CD8-positive, alpha-beta memory T cell (primary cell): ENCODE results near the gene CEACAM18. TPM values are rescaled to one million over a fixed set of nuclear protein-coding genes. Genes with fewer than 3 reads are reported as not detected.
A peak's percentile ranks its signal among the peaks of the same experiment; 100 is the strongest.

Source experiments
- CTCF ChIA-PET: fragments of 350-600 bp; sonication (Branson Sonifier 250); formaldehyde crosslinking; loops from one replicate; lab custom pipeline; 2021; ENCODE audit warnings: antibody characterized with exemption; lab: Charles Lee
- POLR2A ChIA-PET: fragments of 350-600 bp; sonication (Branson Sonifier 250); formaldehyde crosslinking; loops from one replicate; lab custom pipeline; 2021; ENCODE audit warnings: antibody characterized with exemption; lab: Charles Lee
- DNase-seq, 5 donors: peaks; one replicate each; pipeline versions ENCODE4 v3.0.0 to v3.0.0-alpha.2; 2020 to 2022; ENCODE audit warnings: mixed read lengths in 1 of 5
- H3K27ac ChIP-seq: one replicate; pipeline ENCODE4 v1.7.0; 2013; ENCODE audit warnings: low read depth, mild to moderate bottlenecking, low read length, moderate library complexity
- H3K27me3 ChIP-seq: 2 replicates; pipeline ENCODE4 v1.7.0; 2013; ENCODE audit warnings: low read length, mild to moderate bottlenecking; ENCODE audit not compliant: insufficient read depth, poor library complexity, severe bottlenecking
- H3K36me3 ChIP-seq: 2 replicates; pipeline ENCODE4 v1.7.0; 2013; ENCODE audit warnings: mild to moderate bottlenecking, low read length, moderate library complexity; ENCODE audit not compliant: insufficient read depth
- H3K4me1 ChIP-seq: 2 replicates; pipeline ENCODE4 v1.7.0; 2013; ENCODE audit warnings: mild to moderate bottlenecking, low read length, moderate library complexity; ENCODE audit not compliant: insufficient read depth
- H3K4me3 ChIP-seq: 2 replicates; pipeline ENCODE4 v1.7.0; 2013; ENCODE audit warnings: mild to moderate bottlenecking, low read length
- H3K9me3 ChIP-seq: 2 replicates; pipeline ENCODE4 v1.7.0; 2013; ENCODE audit warnings: mild to moderate bottlenecking, low read length
- H3K27ac Mint-ChIP-seq, 8 donors: one replicate each; pipeline ENCODE4 v1.8.0; 2020 to 2021; ENCODE audit warnings: mixed read lengths in 8 of 8, mild to moderate bottlenecking in 6 of 8, inconsistent platforms in 3 of 8, moderate library complexity in 3 of 8
- H3K27me3 Mint-ChIP-seq, 2 donors: one replicate each; pipeline ENCODE4 v1.8.0; 2020 to 2021; ENCODE audit warnings: mixed read lengths in 2 of 2, mild to moderate bottlenecking in 1 of 2, moderate library complexity in 1 of 2
- H3K36me3 Mint-ChIP-seq, 3 donors: one replicate each; pipeline ENCODE4 v1.8.0; 2020 to 2021; ENCODE audit warnings: mixed read lengths in 3 of 3, inconsistent platforms in 1 of 3, mild to moderate bottlenecking in 1 of 3
- H3K4me1 Mint-ChIP-seq, 3 donors: one replicate each; pipeline ENCODE4 v1.8.0; 2020 to 2021; ENCODE audit warnings: mixed read lengths in 3 of 3, inconsistent platforms in 1 of 3, mild to moderate bottlenecking in 1 of 3
- H3K4me3 Mint-ChIP-seq, 7 donors: one replicate each; pipeline ENCODE4 v1.8.0; 2020 to 2021; ENCODE audit warnings: mixed read lengths in 7 of 7, mild to moderate bottlenecking in 6 of 7, moderate library complexity in 4 of 7, inconsistent platforms in 2 of 7
- H3K9me3 Mint-ChIP-seq, 5 donors: one replicate each; pipeline ENCODE4 v1.8.0; 2020 to 2022; ENCODE audit warnings: mixed read lengths in 5 of 5, mild to moderate bottlenecking in 3 of 5, moderate library complexity in 2 of 5, inconsistent platforms in 1 of 5
- polyA plus RNA-seq: library from polyadenylated mRNA; unstranded; fragments of 300-500 nt; fragmentation: Illumina TruSeq; gene quantifications from one replicate; pipeline ENCODE4 v1.2.3, GENCODE V29; 2021
- total RNA-seq, 2 experiments: library from RNA; stranded (reverse); gene quantifications; one replicate each; pipeline ENCODE4 v1.2.3, GENCODE V29; 2021

CEACAM18 gene
- total and polyA plus RNA-seq, 3 experiments from 2014 or later = not detected

- no peak within 1 kb of the TSS for H3K4me3 ChIP-seq
- CTCF ChIA-PET = no interaction called here
These were observed 23.4 kb downstream of the CEACAM18 start, which contains the start of gene SIGLEC12 for GRCh38 chr19:51501594-51502263. SIGLEC12 (minus strand) TSS chr19:51501800; CDS start chr19:51501733, 67 bp downstream.

GRCh38 chr19:51503286-51503817 lies 25.0 kb downstream of the CEACAM18 start:
- no peak overlapping the region for H3K4me3 Mint-ChIP-seq
- DNase-seq = no peak
- H3K4me1 ChIP-seq = no peaks in the 10 kb centered on the region
- H3K9me3 ChIP-seq = no peaks in the 10 kb centered on the region
- no peaks in the 10 kb centered on the region for H3K36me3 ChIP-seq
- H3K27me3 Mint-ChIP-seq = peaks cover 3 to 13% of the 10 kb centered on the region in 2 donors
- H3K27ac ChIP-seq = no peak overlapping the region
- peaks cover 0 to 5% (median 3%) of the 10 kb centered on the region in 3 donors for H3K4me1 Mint-ChIP-seq
- peaks cover 0 to 6% (median 3%) of the 10 kb centered on the region in 5 donors for H3K9me3 Mint-ChIP-seq
- POLR2A ChIA-PET = no interaction called here
- no peak overlapping the region for H3K4me3 ChIP-seq
- CTCF ChIA-PET = no interaction called here
- H3K27me3 ChIP-seq = no peaks in the 10 kb centered on the region
- H3K36me3 Mint-ChIP-seq = no peaks in the 10 kb centered on the region
- peak overlapping the region in 1 of 8 donors; percentile 44 for H3K27ac Mint-ChIP-seq

More at GRCh38 chr19:51501594-51502263, 23.4 kb downstream of the CEACAM18 start, which contains the start of gene SIGLEC12:
- Mint-ChIP-seq H3K9me3 (peaks cover 0 to 6% (median 3%) of the 10 kb centered on the region in 5 donors), H3K27ac (peak within 1 kb of the TSS in 1 of 8 donors; percentile 33), H3K36me3 (no peaks in the 10 kb centered on the region), H3K4me3 (no peak within 1 kb of the TSS), H3K4me1 (peaks cover 0 to 5% (median 3%) of the 10 kb centered on the region in 3 donors), H3K27me3 (peaks cover 3 to 13% of the 10 kb centered on the region in 2 donors)
- Histone ChIP-seq H3K36me3 (no peaks in the 10 kb centered on the region), H3K4me1 (no peaks in the 10 kb centered on the region), H3K27me3 (no peaks in the 10 kb centered on the region), H3K27ac (no peak within 1 kb of the TSS), H3K9me3 (no peaks in the 10 kb centered on the region)
- POLR2A ChIA-PET = no interaction called here
- DNase-seq = no peak

- H3K4me3 Mint-ChIP-seq = no peak overlapping the region
- POLR2A ChIA-PET = no interaction called here
- Histone ChIP-seq H3K4me3 (no peak overlapping the region), H3K36me3 (no peaks in the 10 kb centered on the region), H3K27me3 (no peaks in the 10 kb centered on the region), H3K9me3 (no peaks in the 10 kb centered on the region), H3K27ac (no peak overlapping the region), H3K4me1 (no peaks in the 10 kb centered on the region)
- H3K36me3 Mint-ChIP-seq = no peaks in the 10 kb centered on the region
- H3K27me3 Mint-ChIP-seq = peaks cover 3 to 8% of the 10 kb centered on the region in 2 donors
- no peak for DNase-seq
- H3K9me3 Mint-ChIP-seq = peaks cover 0 to 6% (median 3%) of the 10 kb centered on the region in 5 donors
- CTCF ChIA-PET = no interaction called here
- H3K27ac Mint-ChIP-seq = no peak overlapping the region
- H3K4me1 Mint-ChIP-seq = peaks cover 0 to 5% (median 3%) of the 10 kb centered on the region in 3 donors
These were observed 25.6 kb downstream of the CEACAM18 start for GRCh38 chr19:51503896-51504295.

GRCh38 chr19:51505904-51506303 lies 27.6 kb downstream of the CEACAM18 start:
- Mint-ChIP-seq H3K4me3 (no peak overlapping the region), H3K4me1 (peaks cover 0 to 5% (median 3%) of the 10 kb centered on the region in 3 donors), H3K9me3 (peaks cover 0 to 6% (median 3%) of the 10 kb centered on the region in 5 donors), H3K27ac (no peak overlapping the region), H3K36me3 (no peaks in the 10 kb centered on the region), H3K27me3 (peaks cover 8 to 22% of the 10 kb centered on the region in 2 donors)
- Histone ChIP-seq H3K27ac (no peak overlapping the region), H3K27me3 (no peaks in the 10 kb centered on the region), H3K9me3 (no peaks in the 10 kb centered on the region), H3K4me3 (no peak overlapping the region), H3K4me1 (no peaks in the 10 kb centered on the region), H3K36me3 (no peaks in the 10 kb centered on the region)
- CTCF ChIA-PET = interaction anchor here (1.2 kb wide), 1 partner anchor 33 kb away, joined by 3 read pairs; no protein-coding TSS in a partner anchor
- POLR2A ChIA-PET = no interaction called here
- DNase-seq = no peak

- Mint-ChIP-seq H3K4me3 (no peak overlapping the region), H3K4me1 (no peaks in the 10 kb centered on the region), H3K36me3 (no peaks in the 10 kb centered on the region), H3K27me3 (peaks cover 15 to 31% of the 10 kb centered on the region in 2 donors), H3K27ac (no peak overlapping the region), H3K9me3 (peaks cover 0 to 6% (median 3%) of the 10 kb centered on the region in 5 donors)
- no peak overlapping the region for H3K4me3 ChIP-seq
- H3K27me3 ChIP-seq = no peaks in the 10 kb centered on the region
- H3K9me3 ChIP-seq = no peaks in the 10 kb centered on the region
- peak overlapping the region; percentile 55 for H3K27ac ChIP-seq
- CTCF ChIA-PET = interaction anchor here (1.0 to 1.2 kb wide), 2 partner anchors 9 to 35 kb away, joined by 3 read pairs; no protein-coding TSS in a partner anchor
- DNase-seq = no peak
- POLR2A ChIA-PET = no interaction called here
- H3K36me3 ChIP-seq = no peaks in the 10 kb centered on the region
- no peaks in the 10 kb centered on the region for H3K4me1 ChIP-seq
These were observed 28.9 kb downstream of the CEACAM18 start for GRCh38 chr19:51507192-51507591.

GRCh38 chr19:51507640-51508058 lies 29.3 kb downstream of the CEACAM18 start:
- H3K36me3 Mint-ChIP-seq = no peaks in the 10 kb centered on the region
- ChIA-PET CTCF (interaction anchor here (1.0 kb wide), 1 partner anchor 8 kb away, joined by 3 read pairs; no protein-coding TSS in a partner anchor), POLR2A (no interaction called here)
- peaks cover 14 to 34% of the 10 kb centered on the region in 2 donors for H3K27me3 Mint-ChIP-seq
- Histone ChIP-seq H3K27ac (peak overlapping the region; percentile 55), H3K27me3 (no peaks in the 10 kb centered on the region), H3K4me3 (no peak overlapping the region), H3K36me3 (no peaks in the 10 kb centered on the region), H3K9me3 (no peaks in the 10 kb centered on the region), H3K4me1 (no peaks in the 10 kb centered on the region)
- H3K4me1 Mint-ChIP-seq = no peaks in the 10 kb centered on the region
- no peak for DNase-seq
- H3K9me3 Mint-ChIP-seq = peaks cover 0 to 6% (median 3%) of the 10 kb centered on the region in 5 donors
- peak overlapping the region in 1 of 8 donors; percentile 26 for H3K27ac Mint-ChIP-seq
- H3K4me3 Mint-ChIP-seq = no peak overlapping the region

GRCh38 chr19:51508059-51508733 lies 29.9 kb downstream of the CEACAM18 start:
- Mint-ChIP-seq H3K27ac (no peak overlapping the region), H3K4me3 (no peak overlapping the region), H3K27me3 (peaks cover 18 to 38% of the 10 kb centered on the region in 2 donors), H3K9me3 (peaks cover 0 to 6% (median 3%) of the 10 kb centered on the region in 5 donors), H3K36me3 (no peaks in the 10 kb centered on the region), H3K4me1 (no peaks in the 10 kb centered on the region)
- Histone ChIP-seq H3K36me3 (no peaks in the 10 kb centered on the region), H3K9me3 (no peaks in the 10 kb centered on the region), H3K27me3 (no peaks in the 10 kb centered on the region), H3K4me1 (no peaks in the 10 kb centered on the region), H3K4me3 (no peak overlapping the region), H3K27ac (peak overlapping the region; percentile 81)
- CTCF ChIA-PET = no interaction called here
- POLR2A ChIA-PET = no interaction called here
- DNase-seq = no peak
